ENCODE results near the gene PLXNB1.
"Not testable (repeated sequence)": the region's sequence is repeated elsewhere in the genome, so short reads cannot be mapped to it uniquely, and the experiment has no call there.

DNA sequence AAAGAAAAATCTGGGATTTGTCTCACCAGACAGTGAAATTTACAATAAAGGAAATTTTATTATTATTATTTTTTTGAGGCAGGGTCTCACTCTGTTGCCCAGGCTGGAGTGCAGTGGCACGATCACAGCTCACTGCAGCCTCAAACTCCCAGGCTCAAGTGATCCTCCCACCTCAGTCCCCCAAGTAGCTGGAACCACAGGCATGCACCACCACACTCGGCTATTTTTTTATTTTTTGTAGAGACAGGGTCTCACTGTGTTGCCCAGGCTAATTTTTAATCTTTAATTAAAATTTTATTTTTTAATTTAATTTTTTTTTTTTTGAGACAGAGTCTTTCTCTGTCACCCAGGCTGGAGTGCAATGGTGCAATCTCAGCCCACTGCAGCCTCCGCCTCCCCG, 44.1 kb upstream of the PLXNB1 start:
- not testable (repeated sequence) for TF ChIP-seq SMC3 (IDR thresholded peaks at IDR 0.05; ENCODE audit: borderline replicate concordance, low read length); EP300 (IDR thresholded peaks at IDR 0.05; ENCODE audit: borderline replicate concordance in 1 of 2, control insufficient read depth in 1 of 2, low read depth in 2 of 2, low read length in 2 of 2)
- TF ChIP-seq, protein P1, sequence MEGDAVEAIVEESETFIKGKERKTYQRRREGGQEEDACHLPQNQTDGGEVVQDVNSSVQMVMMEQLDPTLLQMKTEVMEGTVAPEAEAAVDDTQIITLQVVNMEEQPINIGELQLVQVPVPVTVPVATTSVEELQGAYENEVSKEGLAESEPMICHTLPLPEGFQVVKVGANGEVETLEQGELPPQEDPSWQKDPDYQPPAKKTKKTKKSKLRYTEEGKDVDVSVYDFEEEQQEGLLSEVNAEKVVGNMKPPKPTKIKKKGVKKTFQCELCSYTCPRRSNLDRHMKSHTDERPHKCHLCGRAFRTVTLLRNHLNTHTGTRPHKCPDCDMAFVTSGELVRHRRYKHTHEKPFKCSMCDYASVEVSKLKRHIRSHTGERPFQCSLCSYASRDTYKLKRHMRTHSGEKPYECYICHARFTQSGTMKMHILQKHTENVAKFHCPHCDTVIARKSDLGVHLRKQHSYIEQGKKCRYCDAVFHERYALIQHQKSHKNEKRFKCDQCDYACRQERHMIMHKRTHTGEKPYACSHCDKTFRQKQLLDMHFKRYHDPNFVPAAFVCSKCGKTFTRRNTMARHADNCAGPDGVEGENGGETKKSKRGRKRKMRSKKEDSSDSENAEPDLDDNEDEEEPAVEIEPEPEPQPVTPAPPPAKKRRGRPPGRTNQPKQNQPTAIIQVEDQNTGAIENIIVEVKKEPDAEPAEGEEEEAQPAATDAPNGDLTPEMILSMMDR (IDR thresholded peaks at IDR 0.05 in 2 of 3, conservative IDR thresholded peaks at IDR 0.05 in 1 of 3; ENCODE audit: control insufficient read depth in 2 of 3, extremely low read depth in 1 of 3, insufficient read depth in 1 of 3, low read depth in 3 of 3, low read length in 3 of 3), result not testable (repeated sequence)
